ENCODE measurements around the gene DOP1B.
"Not testable (repeated sequence)": the region's sequence is repeated elsewhere in the genome, so short reads cannot be mapped to it uniquely, and the experiment has no call there.

The DOP1B gene

DNA sequence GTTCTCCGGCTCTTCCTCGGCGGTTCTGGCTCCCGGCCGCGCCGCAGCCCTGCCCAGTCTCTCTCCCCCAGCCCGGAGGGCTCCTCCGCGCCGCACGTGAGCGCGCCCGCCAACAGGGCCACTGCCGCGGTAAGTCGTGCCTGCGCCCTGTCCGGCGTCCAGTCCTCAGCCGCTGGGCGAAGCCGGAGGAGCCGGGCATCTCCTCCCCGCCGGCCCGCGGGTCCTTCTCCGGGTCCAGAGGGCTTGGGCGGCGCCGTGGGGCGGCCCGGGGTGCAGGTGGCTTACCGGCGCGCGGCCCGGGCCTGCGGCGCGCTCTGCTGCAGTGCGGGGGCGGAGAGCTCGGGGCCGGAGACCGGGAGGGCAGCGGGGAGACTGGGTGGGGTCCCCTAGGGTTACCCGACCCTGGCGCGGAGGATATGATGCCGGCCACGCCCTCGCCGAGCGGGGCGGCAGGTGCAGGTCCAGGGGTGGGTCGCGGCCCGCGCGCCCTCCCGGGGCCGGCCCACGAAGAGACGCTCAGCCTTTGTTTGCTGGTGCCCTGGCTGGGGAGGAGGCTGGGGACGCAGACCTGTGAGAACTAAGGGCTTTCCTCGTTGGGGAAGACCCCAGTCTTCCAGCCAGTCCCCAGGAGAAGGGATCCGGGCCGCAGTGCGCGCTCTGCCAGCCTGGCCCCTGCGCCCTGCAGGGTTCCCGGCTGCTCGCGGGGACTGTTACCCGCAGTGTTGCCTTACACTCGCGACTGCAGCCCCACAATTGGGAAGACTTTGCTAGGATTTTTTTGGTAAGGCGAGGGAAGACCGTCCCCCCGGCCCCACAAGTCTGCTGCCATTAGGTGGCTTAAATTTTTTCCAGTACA, at the start of gene DOP1B:
Gene DOP1B (plus strand): TSS at position 10 of the 856 bp plus-strand sequence. CDS start 7,910 bp downstream, outside the sequence.
- peak; percentile 59 for DNase-seq

DNA sequence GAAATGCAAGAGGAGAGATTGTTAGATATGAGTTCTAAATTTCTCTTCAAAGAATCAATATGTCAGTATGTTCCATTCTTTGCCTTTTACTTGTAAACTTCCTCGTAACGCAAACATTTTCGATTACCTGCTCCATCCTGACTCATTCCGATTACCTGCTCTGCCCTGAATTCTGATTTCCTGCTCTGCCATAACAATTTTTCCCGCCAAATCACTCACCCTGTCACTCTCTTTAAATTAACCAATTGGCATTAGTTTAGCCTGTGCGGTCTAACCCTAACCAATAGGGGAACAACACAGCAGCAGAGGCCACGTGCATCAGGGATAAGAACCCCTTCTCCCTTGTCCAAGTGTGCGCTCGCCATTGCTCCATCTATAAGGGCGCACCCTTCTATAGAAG, 46.8 kb upstream of the DOP1B start:
- no peak for DNase-seq

- no peak for DNase-seq
Observed at GRCh38 chr21:36111238-36111637, 45.4 kb upstream of the DOP1B start.

DNA sequence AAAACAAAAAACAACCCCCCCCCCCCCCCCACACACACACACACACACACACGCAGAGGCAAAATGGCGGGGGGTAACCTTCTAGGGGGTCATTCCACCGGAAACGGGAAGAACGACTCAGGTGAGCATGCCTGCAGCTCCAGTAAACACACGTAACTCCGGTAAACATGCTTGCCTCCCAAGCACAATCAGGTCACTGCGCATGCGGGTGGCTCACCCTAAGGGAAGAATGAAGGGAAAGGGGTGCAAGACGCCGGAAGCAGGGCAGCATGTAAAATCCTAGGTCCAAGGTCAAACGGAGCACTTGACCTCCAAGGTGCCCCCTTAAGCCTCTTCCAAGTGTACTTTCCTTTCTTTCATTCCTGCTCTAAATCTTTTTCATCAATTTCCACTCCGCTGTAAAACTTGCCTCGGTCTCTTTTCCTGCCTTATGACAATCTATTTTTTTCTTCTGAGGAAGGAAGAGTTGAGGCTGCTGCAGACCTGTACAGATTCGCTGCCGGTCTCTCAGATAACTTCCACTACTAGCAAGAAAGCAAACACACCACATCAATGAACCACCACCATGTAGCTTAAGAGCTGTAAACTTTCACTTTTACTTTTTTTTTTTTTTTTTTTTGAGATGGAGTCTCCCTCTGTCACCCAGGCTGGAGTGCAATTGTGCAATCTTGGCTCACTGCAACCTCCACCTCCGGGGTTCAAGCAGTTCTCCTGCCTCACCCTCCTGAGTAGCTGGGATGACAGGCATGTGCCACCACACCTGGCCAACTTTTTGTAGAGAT, 42.8 kb upstream of the DOP1B start:
- no peak for DNase-seq

GRCh38 chr21:36115138-36115730, 41.4 kb upstream of the DOP1B start:
- no peak for DNase-seq

- no peak for DNase-seq
Observed at GRCh38 chr21:36117286-36117741, 39.3 kb upstream of the DOP1B start.

- no peak for DNase-seq
Observed at GRCh38 chr21:36120304-36120888, 36.2 kb upstream of the DOP1B start.

DNA sequence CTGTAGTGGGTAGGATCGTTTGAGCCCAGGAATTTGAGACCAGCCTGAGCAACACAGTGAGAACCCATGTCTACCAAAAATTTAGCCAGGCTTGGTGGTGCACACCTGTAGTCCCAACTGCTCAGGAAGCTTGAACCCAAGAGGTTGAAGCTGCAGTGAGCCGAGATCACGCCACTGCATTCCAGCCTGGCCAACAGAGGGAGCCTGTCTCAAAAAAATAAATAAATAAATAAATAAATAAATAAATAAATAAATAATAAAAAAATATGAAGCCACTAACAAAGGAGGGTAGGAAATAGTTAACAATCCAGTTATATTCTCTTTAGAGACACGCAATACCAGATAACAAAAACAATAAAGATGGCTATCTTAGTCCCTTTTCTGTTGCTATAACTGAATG, 33.6 kb upstream of the DOP1B start:
- no peak for DNase-seq

DNA sequence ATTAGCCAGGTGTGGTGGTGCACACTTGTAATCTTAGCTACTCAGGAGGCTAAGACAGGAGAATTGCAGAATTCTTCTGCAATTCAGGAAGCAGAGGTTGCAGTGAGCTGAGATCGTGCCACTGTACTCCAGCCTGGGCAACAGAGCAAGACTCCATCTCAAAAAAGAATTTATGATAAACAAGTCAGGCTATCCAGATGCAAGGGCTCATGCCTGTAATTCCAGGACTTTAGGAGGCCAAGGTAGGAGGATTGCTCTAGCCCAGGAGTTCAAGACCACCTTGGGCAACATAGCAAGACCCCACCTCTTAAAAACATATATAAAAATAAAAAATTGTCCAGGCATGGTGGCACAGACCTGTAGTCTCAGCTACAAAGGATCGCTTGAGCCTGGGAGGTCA, 32.2 kb upstream of the DOP1B start:
- no peak for DNase-seq

GRCh38 chr21:36125512-36126207, 31.0 kb upstream of the DOP1B start:
- peak; percentile 45 for DNase-seq

- DNase-seq = no peak
Observed at GRCh38 chr21:36126208-36126565, 30.4 kb upstream of the DOP1B start.

- DNase-seq = no peak
Observed at GRCh38 chr21:36126621-36127110, 30.0 kb upstream of the DOP1B start.

- no peak for DNase-seq
Observed at GRCh38 chr21:36127250-36127904, 29.2 kb upstream of the DOP1B start.

DNA sequence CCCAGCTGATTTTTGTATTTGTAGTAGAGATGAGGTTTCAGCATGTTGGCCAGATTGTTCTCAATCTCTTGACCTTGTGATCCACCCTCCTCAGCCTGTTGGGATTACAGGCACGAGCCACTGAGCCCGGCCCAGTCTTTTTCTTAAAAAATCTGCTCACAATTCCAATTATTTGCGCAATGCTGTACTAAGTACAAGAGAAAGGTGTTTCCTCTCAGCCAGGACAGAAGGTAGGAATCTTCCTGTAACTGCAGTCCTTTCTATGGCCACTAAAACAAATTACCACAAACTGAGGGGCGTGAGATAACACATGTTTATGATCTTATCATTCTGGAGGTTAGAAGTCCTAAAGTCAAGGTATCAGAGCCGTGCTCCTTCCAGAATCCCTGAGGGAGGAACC, 28.6 kb upstream of the DOP1B start:
- DNase-seq = no peak

- DNase-seq = no peak
Observed at GRCh38 chr21:36129219-36129618, 27.4 kb upstream of the DOP1B start.

DNA sequence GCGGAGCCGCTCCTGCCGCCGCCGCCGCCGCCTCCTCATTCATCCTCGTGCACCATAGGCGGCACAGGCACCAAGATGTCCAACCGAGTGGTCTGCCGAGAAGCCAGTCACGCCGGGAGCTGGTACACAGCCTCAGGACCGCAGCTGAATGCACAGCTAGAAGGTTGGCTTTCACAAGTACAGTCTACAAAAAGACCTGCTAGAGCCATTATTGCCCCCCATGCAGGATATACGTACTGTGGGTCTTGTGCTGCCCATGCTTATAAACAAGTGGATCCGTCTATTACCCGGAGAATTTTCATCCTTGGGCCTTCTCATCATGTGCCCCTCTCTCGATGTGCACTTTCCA, 26.2 kb upstream of the DOP1B start:
- not testable (repeated sequence) for DNase-seq

GRCh38 chr21:36130839-36131238, 25.8 kb upstream of the DOP1B start:
- DNase-seq = not testable (repeated sequence)

DNA sequence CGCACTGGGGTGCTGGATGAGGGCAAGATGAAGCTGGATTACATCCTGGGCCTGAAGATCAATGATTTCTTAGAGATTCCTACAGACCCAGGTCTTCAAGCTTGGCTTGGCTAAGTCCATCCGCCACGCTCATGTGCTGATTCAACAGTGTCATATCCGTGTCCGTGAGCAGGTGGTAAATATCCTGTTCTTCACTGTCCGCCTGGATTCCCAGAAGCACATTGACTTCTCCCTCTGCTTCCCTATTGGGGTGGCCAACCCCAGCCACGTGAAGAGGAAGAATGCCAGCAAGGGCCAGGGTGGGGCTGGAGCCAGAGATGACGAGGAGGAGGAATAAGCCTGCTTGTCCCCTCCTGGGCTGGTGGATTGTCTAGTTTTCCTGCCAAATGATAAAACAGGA, 23.9 kb upstream of the DOP1B start:
- no peak for DNase-seq

DNA sequence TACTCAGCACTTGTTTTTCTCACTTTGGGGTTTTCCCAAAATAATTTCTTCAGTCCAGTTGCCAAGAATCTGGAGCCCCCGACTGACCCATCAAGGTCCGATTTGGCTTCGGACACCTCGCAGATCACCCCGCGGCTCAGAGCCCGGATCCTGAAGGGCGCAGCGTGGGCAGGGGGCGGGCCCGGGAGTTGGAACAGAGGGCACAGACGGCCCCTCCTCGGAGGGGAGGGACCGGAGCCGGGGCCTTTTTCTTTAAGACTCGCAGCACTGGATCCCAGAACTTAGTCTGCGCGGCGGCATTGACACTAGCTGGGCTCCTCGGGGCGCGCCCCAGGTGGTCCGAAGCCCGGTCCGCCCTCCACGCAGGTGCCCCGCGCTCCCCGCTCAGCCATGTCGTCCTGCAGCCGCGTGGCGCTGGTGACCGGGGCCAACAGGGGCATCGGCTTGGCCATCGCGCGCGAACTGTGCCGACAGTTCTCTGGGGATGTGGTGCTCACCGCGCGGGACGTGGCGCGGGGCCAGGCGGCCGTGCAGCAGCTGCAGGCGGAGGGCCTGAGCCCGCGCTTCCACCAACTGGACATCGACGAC, 21.7 kb upstream of the DOP1B start, which contains the start of gene CBR3:
Gene CBR3 (plus strand): TSS at position 277 of the 588 bp plus-strand sequence. CDS start 114 bp downstream, at position 391.
- DNase-seq = no peak

GRCh38 chr21:36135391-36136102, 21.1 kb upstream of the DOP1B start:
- peak; percentile 34 for DNase-seq

DNA sequence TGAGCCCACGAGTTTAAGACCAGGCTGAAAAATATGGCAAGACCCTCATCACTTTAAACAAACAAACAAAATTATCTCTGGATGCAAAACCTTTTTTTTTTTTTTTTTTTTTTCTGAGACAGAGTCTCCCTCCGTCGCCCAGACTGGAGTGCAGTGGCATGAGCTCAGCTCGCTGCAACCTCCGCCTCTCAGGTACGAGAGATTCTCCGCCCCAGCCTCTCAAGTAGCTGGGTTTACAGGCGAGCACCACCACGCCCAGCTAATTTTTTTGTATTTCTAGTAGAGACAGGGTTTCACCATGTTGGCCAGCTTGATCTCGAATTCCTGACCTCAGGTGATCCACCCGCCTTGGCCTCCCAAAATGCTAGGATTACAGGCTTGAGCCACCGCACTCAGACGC, 16.8 kb upstream of the DOP1B start:
- DNase-seq = not testable (repeated sequence)

Measured in CD4-positive, alpha-beta T cell treated with Interleukin-15 for 1 hour (primary cell).